SK-N-SH (cell line): ENCODE measurements around the gene MROH2A. TPM values are rescaled to one million over a fixed set of nuclear protein-coding genes. Genes with fewer than 3 reads are reported as not detected.

Experiments used
- CTCF ChIA-PET: fragments of 300-600, 350-600 bp; formaldehyde crosslinking; extraction: SDS; loops from one replicate; lab custom pipeline; 2021; lab: Yijun Ruan, JAX
- POLR2A ChIA-PET: fragments of 350-600 bp; sonication (Branson Sonifier 250); formaldehyde crosslinking; extraction: SDS; loops from one replicate; lab custom pipeline; 2020; ENCODE audit warnings: antibody characterized with exemption, inconsistent platforms; lab: Yijun Ruan, JAX
- DNase-seq: peaks from one replicate; pipeline ENCODE4 v3.0.0; 2012
- H2AFZ ChIP-seq: fragments of 200-600 bp; sonication (generic); 2 replicates; pipeline ENCODE4 v1.8.1; 2016; ENCODE audit warnings: antibody characterized with exemption, mild to moderate bottlenecking, low read depth
- H3F3A ChIP-seq: fragments of 200-600 bp; sonication (generic); replicated peaks from 2 replicates; pipeline ENCODE3; 2016; ENCODE audit warnings: antibody characterized with exemption, mild to moderate bottlenecking; ENCODE audit not compliant: insufficient read depth
- H3K27ac ChIP-seq, 2 experiments: fragments of 200-500 bp in 1 of 2; fragments of 200-600 bp in 1 of 2; sonication (Bioruptor generic) in 1 of 2; sonication (generic), shearing (Covaris generic) in 1 of 2; 2 replicates each; pipeline versions ENCODE4 v1.5.1 to v1.6.1; 2014 to 2016; ENCODE audit warnings: low read depth in 2 of 2, inconsistent platforms in 1 of 2, low read length in 1 of 2, mild to moderate bottlenecking in 1 of 2, mixed read lengths in 1 of 2
- H3K27me3 ChIP-seq: fragments of 200-600 bp; sonication (generic), shearing (Covaris generic); 2 replicates; pipeline ENCODE4 v1.6.1; 2016; ENCODE audit warnings: mixed run types; ENCODE audit not compliant: insufficient read depth
- H3K36me3 ChIP-seq, 2 experiments: fragments of 200-500 bp in 1 of 2; fragments of 200-600 bp in 1 of 2; sonication (Bioruptor generic) in 1 of 2; sonication (generic) in 1 of 2; replicated peaks in 1 of 2; 2 replicates each; pipeline versions ENCODE3 to v1.5.1; 2014 to 2016; ENCODE audit warnings: low read length in 1 of 2, mild to moderate bottlenecking in 1 of 2; ENCODE audit not compliant: insufficient read depth in 2 of 2, control insufficient read depth in 1 of 2
- H3K4me1 ChIP-seq, 2 experiments: fragments of 200-500 bp in 1 of 2; fragments of 200-600 bp in 1 of 2; sonication (Bioruptor generic) in 1 of 2; sonication (generic), shearing (Covaris generic) in 1 of 2; 2 replicates each; pipeline versions ENCODE4 v1.5.1 to v1.6.1; 2014 to 2016; ENCODE audit warnings: low read depth in 1 of 2, low read length in 1 of 2, mixed run types in 1 of 2; ENCODE audit not compliant: insufficient read depth in 2 of 2, control insufficient read depth in 1 of 2
- H3K4me2 ChIP-seq: fragments of 200-600 bp; sonication (generic), shearing (Covaris generic); 2 replicates; pipeline ENCODE4 v1.6.1; 2017; ENCODE audit warnings: mixed run types
- H3K4me3 ChIP-seq, 2 experiments: fragments of 200-500 bp in 1 of 2; fragments of 200-600 bp in 1 of 2; sonication (Bioruptor generic) in 1 of 2; sonication (generic), shearing (Covaris generic) in 1 of 2; 2 replicates each; pipeline versions ENCODE4 v1.5.1 to v1.8.1; 2014 to 2016; ENCODE audit warnings: low read depth in 2 of 2, inconsistent platforms in 1 of 2, low read length in 1 of 2, mild to moderate bottlenecking in 1 of 2, mixed read lengths in 1 of 2, moderate library complexity in 1 of 2
- H3K79me2 ChIP-seq: fragments of 200-600 bp; sonication (generic); 2 replicates; pipeline ENCODE4 v1.8.1; 2017; ENCODE audit warnings: mild to moderate bottlenecking; ENCODE audit not compliant: insufficient read depth
- H3K9ac ChIP-seq: fragments of 200-600 bp; sonication (generic); 2 replicates; pipeline ENCODE4 v1.6.1; 2017; ENCODE audit warnings: mixed run types
- H3K9me2 ChIP-seq: fragments of 200-600 bp; sonication (generic); 2 replicates; pipeline ENCODE4 v1.6.1; 2017; ENCODE audit warnings: mixed run types
- H3K9me3 ChIP-seq: fragments of 200-600 bp; sonication (generic); 2 replicates; pipeline ENCODE4 v1.6.1; 2017; ENCODE audit warnings: mixed run types, mild to moderate bottlenecking, moderate library complexity
- H4K20me1 ChIP-seq: fragments of 200-600 bp; sonication (generic); 2 replicates; pipeline ENCODE4 v1.6.1; 2017; ENCODE audit warnings: mild to moderate bottlenecking, mixed run types; ENCODE audit not compliant: insufficient read depth
- EZH2phosphoT487 ChIP-seq: fragments of 200-600 bp; sonication (generic); IDR thresholded peaks from 2 replicates; pipeline ENCODE4 v1.6.1; 2017; ENCODE audit warnings: low read depth, mixed run types, mild to moderate bottlenecking, antibody characterized with exemption, moderate library complexity, borderline replicate concordance
- GATA2 ChIP-seq: sonication (generic); formaldehyde crosslinking; IDR thresholded peaks from 2 replicates; pipeline ENCODE4 v1.5.0; 2020; ENCODE audit warnings: mild to moderate bottlenecking, missing genetic modification reagents
- IRF3 ChIP-seq: fragments of 150-350 bp; IDR thresholded peaks from 2 replicates; pipeline ENCODE4 v1.6.1; 2016; ENCODE audit warnings: mild to moderate bottlenecking, low read depth, low read length
- JUND ChIP-seq: IDR thresholded peaks from 2 replicates; pipeline ENCODE4 v1.4.0; 2012
- MXI1 ChIP-seq: IDR thresholded peaks from 2 replicates; pipeline ENCODE4 v1.6.1; 2012; ENCODE audit warnings: mild to moderate bottlenecking, low read depth, low read length, improper control_type of control experiment
- POLR2AphosphoS5 ChIP-seq: IDR thresholded peaks from 2 replicates; pipeline ENCODE4 v1.6.1; 2012; ENCODE audit warnings: low read depth, low read length
- RCOR1 ChIP-seq: fragments of 150-350 bp; IDR thresholded peaks from 2 replicates; pipeline ENCODE4 v1.6.1; 2017; ENCODE audit warnings: antibody characterized with exemption, low read length
- SIN3A ChIP-seq: IDR thresholded peaks from 2 replicates; pipeline ENCODE4 v1.6.1; 2012; ENCODE audit warnings: low read depth, mild to moderate bottlenecking, low read length, moderate library complexity, borderline replicate concordance
- SMC3 ChIP-seq: IDR thresholded peaks from 2 replicates; pipeline ENCODE4 v1.6.1; 2012; ENCODE audit warnings: low read depth, low read length, improper control_type of control experiment
- TAF1 ChIP-seq: IDR thresholded peaks from 2 replicates; pipeline ENCODE4 v1.6.1; 2012; ENCODE audit warnings: low read depth, mild to moderate bottlenecking, low read length, moderate library complexity, borderline replicate concordance
- TEAD4 ChIP-seq: IDR thresholded peaks from 2 replicates; pipeline ENCODE4 v1.4.0; 2012; ENCODE audit warnings: mild to moderate bottlenecking, borderline replicate concordance; ENCODE audit not compliant: insufficient read depth
- YY1 ChIP-seq: IDR thresholded peaks from 2 replicates; pipeline ENCODE4 v1.4.0; 2012; ENCODE audit warnings: low read depth, mild to moderate bottlenecking
- ZBTB33 ChIP-seq: IDR thresholded peaks from 2 replicates; pipeline ENCODE4 v1.4.0; 2012; ENCODE audit warnings: low read depth, borderline replicate concordance
- WGBS: methylation state at CpG from one replicate; pipeline ENCODE4 v1.1.6; 2017; ENCODE audit warnings: low lambda C conversion rate; 5-methylcytosine and 5-hydroxymethylcytosine counted together
- polyA plus RNA-seq, 3 experiments: library from polyadenylated mRNA; depleted of rRNA; stranded (reverse); fragments of >200 nt; gene quantifications; 2 replicates each; pipeline ENCODE4 v1.2.3, GENCODE V29; 2012
- TF ChIP-seq, protein P1 (sequence below): IDR thresholded peaks from 2 replicates; pipeline ENCODE4 v1.4.0; 2012; ENCODE audit warnings: low read depth

MROH2A gene
- polyA plus RNA-seq, 1 of the 3 experiments (the other 2 are of a cell fraction), result 0.02 TPM

- no peak for DNase-seq
- 63% methylated on average over 18 of the region's 18 CpGs for WGBS
- H3K9me3 ChIP-seq, result no peaks in the 10 kb centered on the region
- POLR2A ChIA-PET, result no interaction called here
- H2AFZ ChIP-seq, result no peak overlapping the region
- no peak overlapping the region for H3K9ac ChIP-seq
- CTCF ChIA-PET, result no interaction called here
- no peaks in the 10 kb centered on the region for H3K9me2 ChIP-seq
- H4K20me1 ChIP-seq, result no peaks in the 10 kb centered on the region
- H3K4me2 ChIP-seq, result no peak overlapping the region
- no peaks in the 10 kb centered on the region for H3K79me2 ChIP-seq
- TF ChIP-seq TEAD4 (no peak), POLR2AphosphoS5 (no peak)
- TF ChIP-seq, all 33 proteins: peak for 0
- Histone ChIP-seq H3K4me3 (no peak overlapping the region), H3K27ac (no peak overlapping the region), H3K27me3 (no peaks in the 10 kb centered on the region), H3F3A (no peaks in the 10 kb centered on the region), H3K36me3 (no peaks in the 10 kb centered on the region), H3K4me1 (no peaks in the 10 kb centered on the region)
Observed at GRCh38 chr2:233793465-233794127, 15.5 kb downstream of the MROH2A start.

DNA sequence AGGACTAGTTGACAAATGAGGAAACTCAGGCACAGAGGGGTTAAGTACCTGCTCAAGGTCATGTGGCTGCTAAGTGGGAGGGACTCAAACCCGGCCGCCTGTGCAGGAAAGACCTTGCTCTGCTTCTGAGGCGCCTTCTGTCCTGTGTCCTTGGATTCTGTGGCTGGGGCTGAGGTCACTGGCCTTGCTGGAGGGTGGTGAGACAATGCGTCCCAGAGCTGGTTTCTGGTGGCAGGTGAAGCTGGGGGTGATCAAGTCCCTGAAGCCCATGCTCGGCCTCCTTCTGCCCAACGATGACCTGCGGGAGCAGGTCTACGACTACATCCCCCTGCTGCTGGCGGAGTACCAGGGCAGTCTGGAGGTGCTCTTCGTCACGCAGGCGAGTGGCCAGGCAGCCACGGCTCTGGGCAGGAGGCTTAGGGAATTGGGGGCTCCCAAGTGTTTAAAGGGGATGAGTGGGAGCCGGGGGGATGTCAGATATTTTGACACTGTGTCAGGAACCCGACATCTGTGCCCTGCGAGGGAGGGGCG is 16.1 kb downstream of the MROH2A start:
- TF ChIP-seq, protein P1, sequence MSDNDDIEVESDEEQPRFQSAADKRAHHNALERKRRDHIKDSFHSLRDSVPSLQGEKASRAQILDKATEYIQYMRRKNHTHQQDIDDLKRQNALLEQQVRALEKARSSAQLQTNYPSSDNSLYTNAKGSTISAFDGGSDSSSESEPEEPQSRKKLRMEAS, result no peak
- TF ChIP-seq POLR2AphosphoS5 (no peak), SMC3 (no peak), ZBTB33 (no peak), MXI1 (no peak), EZH2phosphoT487 (no peak), RCOR1 (no peak), TEAD4 (no peak), GATA2 (CRISPR knock-in tag) (no peak), YY1 (no peak), IRF3 (no peak), JUND (no peak), SIN3A (no peak), TAF1 (no peak)
- no peak overlapping the region for H3K9ac ChIP-seq
- POLR2A ChIA-PET, result no interaction called here
- no peaks in the 10 kb centered on the region for H3K79me2 ChIP-seq
- no peaks in the 10 kb centered on the region for H3K36me3 ChIP-seq
- CTCF ChIA-PET, result no interaction called here
- no peaks in the 10 kb centered on the region for H3F3A ChIP-seq
- no peak overlapping the region for H3K27ac ChIP-seq
- H3K9me2 ChIP-seq, result no peaks in the 10 kb centered on the region
- no peak for DNase-seq
- no peak overlapping the region for H3K4me3 ChIP-seq
- H3K4me2 ChIP-seq, result no peak overlapping the region
- no peak overlapping the region for H2AFZ ChIP-seq
- no peaks in the 10 kb centered on the region for H3K9me3 ChIP-seq
- H3K4me1 ChIP-seq, result no peaks in the 10 kb centered on the region
- H3K27me3 ChIP-seq, result no peaks in the 10 kb centered on the region
- WGBS, result 79% methylated on average over 14 of the region's 17 CpGs
- no peaks in the 10 kb centered on the region for H4K20me1 ChIP-seq
